Kidney glomerular epithelial cell (primary cell): ENCODE results near the gene TMEM183A.
A peak's percentile ranks its signal among the peaks of the same experiment; 100 is the strongest.
"Not testable (repeated sequence)": the region's sequence is repeated elsewhere in the genome, so short reads cannot be mapped to it uniquely, and the experiment has no call there.

ENCODE experiments used
- DNase-seq: peaks from one replicate; lab custom pipeline; 2025; lab: John Stamatoyannopoulos, UW

TMEM183A gene, protein sequence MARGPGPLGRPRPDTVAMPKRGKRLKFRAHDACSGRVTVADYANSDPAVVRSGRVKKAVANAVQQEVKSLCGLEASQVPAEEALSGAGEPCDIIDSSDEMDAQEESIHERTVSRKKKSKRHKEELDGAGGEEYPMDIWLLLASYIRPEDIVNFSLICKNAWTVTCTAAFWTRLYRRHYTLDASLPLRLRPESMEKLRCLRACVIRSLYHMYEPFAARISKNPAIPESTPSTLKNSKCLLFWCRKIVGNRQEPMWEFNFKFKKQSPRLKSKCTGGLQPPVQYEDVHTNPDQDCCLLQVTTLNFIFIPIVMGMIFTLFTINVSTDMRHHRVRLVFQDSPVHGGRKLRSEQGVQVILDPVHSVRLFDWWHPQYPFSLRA

GRCh38 chr1:203006948-203007871, at the start of gene TMEM183A:
Gene TMEM183A (plus strand): TSS chr1:203007374. CDS start chr1:203007466, 92 bp downstream.
- peak; percentile 94 for DNase-seq

DNA sequence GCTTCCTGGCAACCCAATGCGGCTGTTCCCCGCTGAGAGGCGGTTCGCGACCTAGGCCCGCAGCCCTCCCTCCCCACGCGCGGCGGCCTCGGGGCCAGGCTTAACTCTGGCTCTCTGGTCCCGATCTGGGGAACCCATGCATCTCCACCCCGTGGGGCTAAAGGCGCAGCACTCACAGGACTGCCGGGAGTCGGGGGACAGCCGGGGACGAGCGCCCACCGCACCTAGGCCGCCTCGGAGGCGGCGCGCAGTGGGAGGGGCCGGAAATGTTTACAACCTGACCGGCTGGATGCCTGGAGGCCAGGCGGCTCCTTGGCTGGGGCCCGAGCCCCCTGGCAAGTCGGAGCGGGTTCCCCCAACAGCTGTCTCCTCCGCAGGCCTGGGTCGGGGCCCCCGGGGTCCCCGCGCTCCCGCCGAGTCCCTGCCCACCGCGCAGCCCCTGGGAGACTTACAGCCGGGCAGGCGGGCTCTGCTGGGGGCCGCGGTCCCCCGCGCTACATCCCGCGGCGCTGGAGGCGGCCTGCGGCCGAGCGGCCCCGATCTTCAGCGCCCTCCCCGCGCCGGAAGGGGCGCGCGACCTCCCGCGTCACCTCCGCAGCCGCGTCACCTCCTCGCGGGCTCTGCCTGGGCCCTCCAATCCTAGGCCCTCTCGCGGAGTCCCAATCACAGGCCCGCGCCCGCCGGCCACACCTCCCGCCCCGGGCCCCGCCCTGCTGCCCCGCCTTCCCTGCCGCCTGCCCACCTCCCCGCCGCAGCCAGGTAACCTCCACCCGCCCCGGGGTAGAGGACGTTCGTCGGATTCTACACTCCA, 49.2 kb upstream of the TMEM183A start, which contains the start of gene ADIPOR1:
ADIPOR1 (minus strand) TSS at position 580 of the 811 bp plus-strand sequence. CDS start 7,242 bp downstream, outside the sequence.
- DNase-seq, result peak; percentile 73

GRCh38 chr1:202958544-202959275, 48.5 kb upstream of the TMEM183A start:
- no peak for DNase-seq

DNA sequence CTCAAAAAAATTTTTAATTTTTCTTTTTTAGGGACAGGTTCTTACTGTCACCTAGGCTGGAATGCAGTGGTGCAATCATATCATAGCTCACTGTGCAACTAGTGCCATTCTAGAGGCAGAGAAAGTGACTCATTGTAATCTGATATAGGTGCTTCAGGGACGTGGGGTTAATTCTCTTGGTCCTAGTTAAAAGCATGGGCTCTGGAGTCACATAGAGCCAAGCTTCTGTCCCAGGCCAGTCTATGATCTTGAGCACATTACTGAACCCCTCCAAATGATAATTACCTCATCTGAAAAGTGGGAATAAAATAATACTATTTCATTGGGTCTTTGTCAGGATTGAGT, 47.9 kb upstream of the TMEM183A start:
- peak; percentile 39 for DNase-seq

DNA sequence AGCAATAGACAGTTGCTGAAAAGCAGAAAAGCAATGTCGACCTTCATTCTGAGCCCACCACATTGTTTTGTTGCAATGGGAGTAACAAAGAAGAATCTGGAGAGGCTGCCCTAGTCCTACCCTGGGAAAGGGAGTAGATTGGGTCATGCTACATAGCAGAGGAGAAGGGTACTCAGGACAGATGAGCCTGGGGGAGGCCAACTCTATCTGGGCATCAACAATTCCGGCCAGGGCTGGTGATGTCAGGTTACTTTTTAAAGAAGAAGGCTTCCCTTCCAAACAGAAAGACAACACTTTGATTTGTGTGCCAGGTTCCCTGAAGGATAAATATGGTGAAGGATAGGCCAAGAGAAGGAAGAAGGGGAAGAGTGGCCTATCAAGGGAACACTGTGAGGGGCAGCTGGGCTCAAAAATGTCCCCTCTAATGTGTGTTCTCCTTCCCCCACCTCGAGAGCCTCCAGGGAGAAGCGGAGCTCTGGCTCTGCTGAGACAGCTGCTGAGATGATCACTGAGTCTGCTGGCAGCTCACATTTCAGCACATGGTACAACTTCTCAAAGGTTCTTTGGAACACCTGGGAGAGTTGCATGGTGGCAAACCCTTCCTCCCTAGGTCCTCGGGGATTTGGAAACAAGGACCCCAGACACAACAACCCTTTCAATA, 45.8 kb upstream of the TMEM183A start:
- DNase-seq, result no peak

DNA sequence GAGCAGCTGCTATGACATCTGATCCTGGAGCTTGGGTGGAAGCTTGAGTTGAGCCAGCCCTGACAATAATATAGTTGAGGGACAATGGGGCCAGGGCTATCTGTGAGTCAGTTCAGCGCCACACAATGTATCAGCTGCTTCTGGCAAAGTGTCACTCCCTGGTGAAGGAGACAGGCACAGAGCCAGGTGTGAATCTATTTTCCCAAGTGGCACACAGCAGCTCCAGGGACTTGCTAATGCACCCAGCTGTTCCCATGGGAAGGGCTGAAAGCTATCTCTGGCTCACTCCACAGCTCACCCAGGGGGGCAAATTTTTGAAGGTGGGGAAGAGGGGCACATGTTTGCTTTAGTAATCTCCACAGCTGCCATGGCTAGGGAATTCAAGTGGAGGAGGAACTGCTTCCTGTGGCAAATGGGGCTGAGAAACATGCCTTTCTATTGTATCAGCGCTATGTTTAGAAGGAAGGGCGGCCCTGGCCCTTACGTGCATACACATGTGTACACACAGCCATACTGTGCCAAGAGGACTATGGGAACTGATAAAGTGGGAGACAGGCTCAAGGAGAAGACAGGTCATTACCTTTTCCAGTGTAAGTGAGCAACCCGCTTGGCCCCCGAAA, 42.3 kb upstream of the TMEM183A start:
- no peak for DNase-seq

DNA sequence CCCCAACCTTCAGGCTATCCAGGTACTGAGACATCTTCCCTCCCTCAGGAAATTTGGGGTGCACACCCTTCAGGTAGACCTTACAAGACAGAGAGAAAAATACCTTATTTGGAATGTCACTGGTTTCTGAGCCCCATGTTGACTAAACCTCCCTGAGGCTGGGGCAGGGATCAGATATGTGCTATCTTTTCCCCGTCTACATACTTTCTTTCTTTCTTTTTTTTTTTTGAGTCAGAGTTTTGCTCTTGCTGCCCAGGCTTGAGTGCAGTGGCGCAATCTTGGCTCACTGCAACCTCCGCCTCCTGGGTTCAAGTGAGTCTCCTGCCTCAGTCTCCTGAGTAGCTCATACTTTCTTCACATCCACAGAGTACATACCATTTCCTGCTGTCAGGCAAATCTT, 41.8 kb upstream of the TMEM183A start:
- no peak for DNase-seq

- no peak for DNase-seq
Observed at GRCh38 chr1:202966006-202966898, 40.9 kb upstream of the TMEM183A start.

DNA sequence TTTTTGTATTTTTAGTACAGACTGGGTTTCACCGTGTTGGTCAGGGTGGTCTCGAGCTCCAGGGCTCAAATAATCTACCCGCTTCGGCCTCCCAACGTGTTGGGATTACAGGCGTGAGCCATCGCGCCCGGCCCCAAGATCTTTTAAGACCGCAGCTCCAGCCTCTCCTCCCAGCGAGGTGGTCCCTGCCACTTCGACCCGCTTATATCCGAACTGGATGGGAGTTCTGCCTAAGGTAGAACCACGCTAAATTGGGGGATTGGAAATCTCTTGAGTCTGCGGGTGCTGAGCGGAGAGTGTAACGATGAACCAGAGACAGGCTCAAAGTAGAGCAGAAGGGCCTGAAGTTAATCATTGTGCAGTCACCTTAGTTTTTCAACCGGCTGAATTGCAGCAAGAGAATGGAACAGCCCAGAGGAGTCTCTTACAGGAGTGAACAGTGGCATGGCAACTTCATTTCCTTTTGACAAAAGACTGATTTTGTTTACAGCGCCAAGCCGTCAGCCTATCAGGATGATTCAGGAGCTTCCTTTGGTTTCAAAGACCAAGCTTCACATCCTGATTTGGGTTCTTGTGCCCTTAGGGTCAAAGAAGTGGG, 39.4 kb upstream of the TMEM183A start:
- DNase-seq, result no peak

DNA sequence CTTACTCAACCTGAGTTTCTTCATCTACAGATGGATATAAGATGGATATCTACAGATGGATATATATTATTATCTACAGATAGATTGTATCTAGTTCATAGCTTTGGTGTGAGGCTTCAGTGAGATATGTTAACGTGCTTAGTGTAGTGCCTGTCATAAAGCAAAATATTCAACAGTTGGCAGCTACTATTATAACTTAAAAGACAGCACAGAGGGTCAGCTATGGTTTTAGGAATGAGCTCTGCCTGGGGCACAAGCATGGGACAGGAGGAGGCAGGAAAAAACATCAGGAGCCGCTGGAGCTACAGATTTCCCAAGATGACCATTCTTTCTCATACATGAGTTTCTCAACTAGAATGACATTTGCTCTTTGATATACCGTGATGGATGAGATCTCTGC, 38.8 kb upstream of the TMEM183A start:
- no peak for DNase-seq

DNA sequence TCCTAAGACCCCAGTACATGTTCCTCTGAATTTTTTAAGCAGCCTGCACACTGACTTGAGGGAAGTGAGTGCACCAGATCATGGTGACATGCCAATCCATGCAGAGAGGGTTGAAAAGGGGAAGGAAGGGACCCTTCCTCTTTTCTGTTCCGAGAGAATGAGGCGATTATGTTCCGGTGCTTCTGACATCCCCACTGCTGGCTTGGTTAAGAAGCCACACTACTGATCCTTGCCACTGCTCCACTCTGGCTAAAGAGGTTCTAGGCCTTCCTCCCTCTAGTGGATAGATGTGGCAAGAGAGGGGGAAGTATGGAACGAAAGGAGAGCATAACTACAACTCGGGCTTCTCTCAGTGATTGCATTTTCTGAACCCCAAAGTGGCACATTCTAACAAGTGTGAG, 38.3 kb upstream of the TMEM183A start:
- peak; percentile 58 for DNase-seq

DNA sequence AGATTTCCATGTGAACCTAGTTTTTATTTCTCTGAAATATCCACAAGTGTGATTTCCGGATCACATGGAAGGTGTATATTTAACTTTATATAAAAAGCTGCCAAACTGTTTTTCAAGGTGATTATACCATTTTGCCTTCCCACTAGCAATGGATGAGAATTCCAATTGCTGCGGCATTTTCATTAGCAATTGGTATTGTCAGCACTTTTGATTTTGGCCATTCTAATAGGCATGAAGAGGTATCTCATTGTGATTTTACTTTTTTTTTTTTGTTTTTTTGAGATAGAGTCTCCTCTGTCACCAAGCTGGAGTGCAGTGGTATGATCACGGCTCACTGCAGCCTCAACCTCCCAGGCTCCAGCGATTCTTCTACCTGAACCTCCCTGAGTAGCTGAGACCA, 35.1 kb upstream of the TMEM183A start:
- DNase-seq, result no peak

GRCh38 chr1:202974856-202975255, 32.3 kb upstream of the TMEM183A start:
- no peak for DNase-seq

- DNase-seq, result no peak
Observed at GRCh38 chr1:202976633-202977032, 30.5 kb upstream of the TMEM183A start.

- DNase-seq, result no peak
Observed at GRCh38 chr1:202979459-202979858, 27.7 kb upstream of the TMEM183A start.

DNA sequence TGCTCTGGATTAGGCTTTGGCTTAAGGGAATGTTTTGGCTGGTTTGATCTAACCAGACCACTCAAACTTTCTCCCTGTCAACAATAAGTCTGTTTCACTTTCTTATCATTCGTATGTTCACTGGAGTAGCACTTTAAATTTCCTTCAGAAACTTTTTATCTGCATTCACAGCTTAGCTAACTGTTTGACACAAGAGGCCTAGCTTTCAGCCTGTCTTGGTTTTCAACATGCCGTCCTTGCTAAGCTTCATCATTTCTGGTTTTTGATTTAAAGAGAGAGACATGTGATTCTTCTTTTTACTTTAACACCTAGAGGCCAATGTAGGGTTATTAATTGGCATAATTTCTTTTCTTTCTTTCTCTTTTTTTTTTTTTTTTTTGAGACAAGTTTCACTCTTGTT, 25.2 kb upstream of the TMEM183A start:
- no peak for DNase-seq

GRCh38 chr1:202982715-202983430, 24.3 kb upstream of the TMEM183A start:
- no peak for DNase-seq

GRCh38 chr1:202986120-202986519, 21.1 kb upstream of the TMEM183A start:
- DNase-seq, result not testable (repeated sequence)
